KMS-11 (cell line): Measurements from ENCODE around the gene TUBB2B.

Experiments
- H2AFZ ChIP-seq: fragments of 200-600 bp; sonication (generic); 2 replicates; pipeline ENCODE4 v1.6.1; 2016; ENCODE audit warnings: antibody characterized with exemption, mixed run types, low read depth
- H3K27ac ChIP-seq: fragments of 200-600 bp; sonication (generic); 2 replicates; pipeline ENCODE4 v1.6.1; 2016; ENCODE audit warnings: mild to moderate bottlenecking, mixed run types
- H3K27me3 ChIP-seq: fragments of 200-600 bp; sonication (generic); 2 replicates; pipeline ENCODE4 v1.6.1; 2017; ENCODE audit warnings: mild to moderate bottlenecking, low read depth, mixed run types, moderate library complexity; ENCODE audit not compliant: insufficient read depth
- H3K36me3 ChIP-seq: fragments of 200-600 bp; sonication (generic); 2 replicates; pipeline ENCODE4 v1.6.1; 2017; ENCODE audit warnings: mild to moderate bottlenecking, mixed run types; ENCODE audit not compliant: insufficient read depth
- H3K4me1 ChIP-seq: fragments of 200-600 bp; sonication (generic); 2 replicates; pipeline ENCODE4 v1.6.1; 2016; ENCODE audit warnings: mild to moderate bottlenecking, low read depth, mixed run types; ENCODE audit not compliant: poor library complexity, severe bottlenecking
- H3K4me2 ChIP-seq: fragments of 200-600 bp; sonication (generic); 2 replicates; pipeline ENCODE4 v1.7.0; 2016; ENCODE audit warnings: mild to moderate bottlenecking, mixed run types
- H3K4me3 ChIP-seq: fragments of 200-600 bp; sonication (generic); IDR thresholded peaks from 2 replicates; pipeline ENCODE4 v1.6.1; 2017; ENCODE audit warnings: low read depth, low read length, mixed read lengths; ENCODE audit not compliant: insufficient read depth
- H3K79me2 ChIP-seq: fragments of 200-600 bp; sonication (generic); 2 replicates; pipeline ENCODE4 v1.6.1; 2016; ENCODE audit warnings: low read depth, mixed run types; ENCODE audit not compliant: insufficient read depth
- H3K9ac ChIP-seq: fragments of 200-600 bp; sonication (generic); 2 replicates; pipeline ENCODE4 v1.6.1; 2016; ENCODE audit warnings: mild to moderate bottlenecking, mixed run types
- H4K20me1 ChIP-seq: fragments of 200-600 bp; sonication (generic); 2 replicates; pipeline ENCODE4 v1.6.1; 2016; ENCODE audit warnings: mild to moderate bottlenecking, mixed run types; ENCODE audit not compliant: insufficient read depth
- TF ChIP-seq, protein P1 (sequence below): fragments of 200-600 bp; sonication (generic); conservative IDR thresholded peaks from 2 replicates; pipeline ENCODE4 v1.6.1; 2017; ENCODE audit warnings: low read depth, mild to moderate bottlenecking, antibody characterized with exemption, low read length, moderate library complexity, mixed read lengths

Gene TUBB2B

DNA sequence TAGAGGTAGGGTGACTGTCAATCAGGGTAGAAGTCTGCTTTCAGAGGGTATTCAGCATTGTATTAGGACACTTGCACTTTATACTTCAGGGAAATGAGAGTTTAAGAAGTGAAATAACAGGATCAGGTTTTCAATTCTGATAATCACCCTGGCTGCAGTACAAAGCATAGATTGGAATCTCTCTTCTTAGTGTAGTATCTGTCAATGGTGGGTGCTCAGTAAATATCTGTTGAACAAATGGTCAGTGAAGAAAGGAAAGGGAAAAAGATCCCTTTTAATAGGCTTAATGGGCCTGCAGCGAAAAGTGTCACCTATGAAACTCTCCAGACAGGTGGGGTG lies 18.7 kb downstream of the TUBB2B start:
- no peaks in the 10 kb centered on the region for H3K79me2 ChIP-seq
- H4K20me1 ChIP-seq: no peaks in the 10 kb centered on the region
- no peak overlapping the region for H3K27ac ChIP-seq
- H3K4me2 ChIP-seq: no peak overlapping the region
- H3K36me3 ChIP-seq: no peaks in the 10 kb centered on the region
- no peaks in the 10 kb centered on the region; the same call in 1 of the 2 replicates for H3K27me3 ChIP-seq
- no peak overlapping the region for H2AFZ ChIP-seq
- TF ChIP-seq, protein P1, sequence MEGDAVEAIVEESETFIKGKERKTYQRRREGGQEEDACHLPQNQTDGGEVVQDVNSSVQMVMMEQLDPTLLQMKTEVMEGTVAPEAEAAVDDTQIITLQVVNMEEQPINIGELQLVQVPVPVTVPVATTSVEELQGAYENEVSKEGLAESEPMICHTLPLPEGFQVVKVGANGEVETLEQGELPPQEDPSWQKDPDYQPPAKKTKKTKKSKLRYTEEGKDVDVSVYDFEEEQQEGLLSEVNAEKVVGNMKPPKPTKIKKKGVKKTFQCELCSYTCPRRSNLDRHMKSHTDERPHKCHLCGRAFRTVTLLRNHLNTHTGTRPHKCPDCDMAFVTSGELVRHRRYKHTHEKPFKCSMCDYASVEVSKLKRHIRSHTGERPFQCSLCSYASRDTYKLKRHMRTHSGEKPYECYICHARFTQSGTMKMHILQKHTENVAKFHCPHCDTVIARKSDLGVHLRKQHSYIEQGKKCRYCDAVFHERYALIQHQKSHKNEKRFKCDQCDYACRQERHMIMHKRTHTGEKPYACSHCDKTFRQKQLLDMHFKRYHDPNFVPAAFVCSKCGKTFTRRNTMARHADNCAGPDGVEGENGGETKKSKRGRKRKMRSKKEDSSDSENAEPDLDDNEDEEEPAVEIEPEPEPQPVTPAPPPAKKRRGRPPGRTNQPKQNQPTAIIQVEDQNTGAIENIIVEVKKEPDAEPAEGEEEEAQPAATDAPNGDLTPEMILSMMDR: no peak
- H3K4me1 ChIP-seq: no peaks in the 10 kb centered on the region
- no peak overlapping the region for H3K9ac ChIP-seq
- no peak overlapping the region for H3K4me3 ChIP-seq

DNA sequence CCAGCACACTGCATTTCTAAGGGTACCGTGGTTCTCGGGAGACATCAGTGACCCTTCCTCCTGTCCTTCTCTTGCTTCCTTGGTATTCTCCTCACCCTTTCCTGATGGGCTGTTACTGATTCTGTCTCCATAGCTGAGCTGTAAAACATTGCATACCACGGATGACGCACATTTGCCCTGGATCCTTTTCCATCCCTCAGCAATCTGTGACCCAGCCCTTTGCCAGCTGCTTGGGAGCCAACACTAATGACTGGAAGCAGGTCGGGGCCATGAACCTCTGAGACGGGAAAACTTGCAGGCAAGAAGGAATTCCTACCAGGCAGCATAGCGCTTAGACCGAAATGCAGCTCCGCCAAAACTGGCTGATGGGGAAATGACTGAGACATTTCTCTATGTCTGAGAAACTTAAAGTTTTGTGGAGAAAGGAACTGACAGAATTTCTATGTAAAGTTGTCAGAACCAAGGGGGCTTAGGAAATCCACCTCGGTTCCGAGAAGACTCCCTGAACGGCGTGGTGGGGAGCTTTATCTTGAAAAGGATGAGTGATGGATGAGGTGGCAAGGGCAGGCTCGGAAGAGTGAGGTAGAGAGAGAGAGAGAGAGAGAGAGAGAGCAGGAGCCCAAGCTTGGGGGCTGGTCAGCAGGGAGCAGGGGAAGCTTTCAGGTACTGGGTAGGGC lies 19.2 kb downstream of the TUBB2B start:
- no peaks in the 10 kb centered on the region for H3K36me3 ChIP-seq
- no peaks in the 10 kb centered on the region for H3K4me1 ChIP-seq
- no peaks in the 10 kb centered on the region for H3K79me2 ChIP-seq
- H4K20me1 ChIP-seq: no peaks in the 10 kb centered on the region
- H3K27me3 ChIP-seq: no peaks in the 10 kb centered on the region; the same call in 1 of the 2 replicates
- TF ChIP-seq, protein P1: no peak
- no peak overlapping the region for H3K27ac ChIP-seq
- no peak overlapping the region for H3K9ac ChIP-seq
- H3K4me3 ChIP-seq: no peak overlapping the region
- no peak overlapping the region for H2AFZ ChIP-seq
- H3K4me2 ChIP-seq: no peak overlapping the region

DNA sequence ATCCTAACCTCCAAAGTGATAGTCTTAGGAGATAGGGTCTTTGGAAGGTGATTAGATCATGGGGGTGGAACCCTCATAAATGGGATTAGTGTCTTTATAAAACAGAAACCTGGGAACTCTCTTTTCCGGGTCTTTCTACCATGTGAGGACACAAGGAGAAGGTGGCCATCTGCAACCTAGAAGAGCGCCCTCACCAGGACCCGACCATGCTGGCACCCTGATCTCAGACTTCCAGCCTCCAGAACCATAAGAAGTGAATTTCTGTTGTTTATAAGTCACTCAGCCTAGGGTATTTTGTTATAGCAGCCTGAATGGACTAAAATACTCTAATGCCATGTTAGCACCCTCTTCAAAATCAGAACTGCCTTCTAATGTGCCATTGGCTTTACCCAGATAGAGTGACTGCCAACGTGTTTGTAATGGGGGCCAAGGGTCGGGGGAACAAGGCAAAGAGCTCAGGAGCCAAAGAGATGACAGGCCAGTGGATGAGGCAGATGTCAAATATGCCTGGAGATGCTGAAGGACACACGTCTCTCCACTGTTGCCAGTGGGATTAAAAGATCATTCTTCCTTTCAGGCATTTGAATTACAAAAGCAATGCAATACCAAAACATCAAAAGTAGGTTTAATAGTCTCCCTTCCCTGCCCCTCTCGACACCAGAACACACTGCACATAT lies 21.0 kb downstream of the TUBB2B start:
- Histone ChIP-seq H3K4me1 (no peaks in the 10 kb centered on the region), H3K36me3 (no peaks in the 10 kb centered on the region), H2AFZ (no peak overlapping the region), H3K79me2 (no peaks in the 10 kb centered on the region), H3K4me2 (no peak overlapping the region), H3K9ac (no peak overlapping the region), H4K20me1 (no peaks in the 10 kb centered on the region), H3K27me3 (no peaks in the 10 kb centered on the region; the same call in 1 of the 2 replicates), H3K27ac (no peak overlapping the region), H3K4me3 (no peak overlapping the region)
- TF ChIP-seq, protein P1: no peak

DNA sequence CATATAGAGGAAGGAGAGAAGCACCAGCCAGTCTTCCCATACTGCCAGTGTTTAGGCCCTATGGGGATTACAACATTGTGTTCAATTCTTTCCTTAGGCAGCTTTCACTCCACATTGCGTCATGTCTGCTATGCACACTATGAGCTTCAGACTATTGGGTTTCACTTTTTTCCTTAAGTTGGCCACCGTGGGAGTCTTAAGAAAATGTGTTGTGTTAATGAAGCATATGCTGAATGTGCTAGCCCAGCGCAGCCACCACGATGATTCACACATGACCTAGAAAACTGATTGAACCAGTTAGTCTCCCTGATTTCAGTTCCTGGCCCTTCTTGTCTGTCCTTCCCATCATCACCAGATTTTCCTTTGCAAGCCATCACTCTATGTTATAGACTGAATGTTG lies 21.5 kb downstream of the TUBB2B start:
- H4K20me1 ChIP-seq: no peaks in the 10 kb centered on the region
- no peak overlapping the region for H3K27ac ChIP-seq
- no peak overlapping the region for H3K4me2 ChIP-seq
- no peaks in the 10 kb centered on the region; the same call in 1 of the 2 replicates for H3K27me3 ChIP-seq
- TF ChIP-seq, protein P1: no peak
- H3K4me3 ChIP-seq: no peak overlapping the region
- H3K9ac ChIP-seq: no peak overlapping the region
- H3K4me1 ChIP-seq: no peaks in the 10 kb centered on the region
- no peaks in the 10 kb centered on the region for H3K79me2 ChIP-seq
- H3K36me3 ChIP-seq: no peaks in the 10 kb centered on the region
- no peak overlapping the region for H2AFZ ChIP-seq
